CD4-positive, alpha-beta T cell treated with Interleukin-10 for 1 hour (primary cell): Measurements from ENCODE around the gene XRN1.
"Not testable (repeated sequence)": the region's sequence is repeated elsewhere in the genome, so short reads cannot be mapped to it uniquely, and the experiment has no call there.

Source experiments
- DNase-seq: peaks from one replicate; pipeline ENCODE4 v3.0.0-alpha.2; 2020

XRN1 gene

DNA sequence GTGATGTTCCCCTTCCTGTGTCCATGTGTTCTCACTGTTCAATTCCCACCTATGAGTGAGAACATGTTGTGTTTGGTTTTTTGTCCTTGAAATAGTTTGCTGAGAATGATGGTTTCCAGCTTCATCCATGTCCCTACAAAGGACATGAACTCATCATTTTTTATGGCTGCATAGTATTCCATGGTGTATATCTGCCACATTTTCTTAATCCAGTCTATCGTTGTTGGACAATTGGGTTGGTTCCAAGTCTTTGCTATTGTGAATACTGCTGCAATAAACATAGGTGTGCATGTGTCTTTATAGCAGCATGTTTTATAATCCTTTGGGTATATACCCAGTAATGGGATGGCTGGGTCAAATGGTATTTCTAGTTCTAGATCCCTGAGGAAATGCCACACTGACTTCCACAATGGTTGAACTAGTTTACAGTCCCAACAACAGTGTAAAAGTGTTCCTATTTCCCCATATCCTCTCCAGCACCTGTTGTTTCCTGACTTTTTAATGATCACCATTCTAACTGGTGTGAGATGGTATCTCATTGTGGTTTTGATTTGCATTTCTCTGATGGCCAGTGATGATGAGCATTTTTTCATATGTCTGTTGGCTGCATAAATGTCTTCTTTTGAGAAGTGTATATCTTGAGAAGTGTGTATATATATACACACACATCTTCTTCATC lies 123.4 kb downstream of the XRN1 start:
- not testable (repeated sequence) for DNase-seq

DNA sequence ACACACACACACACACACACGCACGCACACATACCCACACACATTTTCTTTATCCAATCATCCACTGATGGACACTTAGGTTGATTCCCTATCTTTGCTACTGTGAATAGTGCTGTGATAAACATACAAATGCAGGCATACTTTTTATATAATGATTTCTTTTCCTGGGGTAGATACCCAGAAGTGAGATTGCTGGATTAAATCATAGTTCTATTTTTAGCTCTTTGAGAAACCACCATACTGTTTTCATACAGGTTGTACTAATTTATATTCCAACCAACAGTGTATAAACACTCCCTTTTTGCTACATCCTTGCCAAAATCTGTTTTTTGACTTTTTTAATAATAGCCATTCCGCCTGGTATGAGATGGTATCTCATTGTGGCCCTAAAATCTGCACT lies 127.9 kb downstream of the XRN1 start:
- DNase-seq, result no peak

DNA sequence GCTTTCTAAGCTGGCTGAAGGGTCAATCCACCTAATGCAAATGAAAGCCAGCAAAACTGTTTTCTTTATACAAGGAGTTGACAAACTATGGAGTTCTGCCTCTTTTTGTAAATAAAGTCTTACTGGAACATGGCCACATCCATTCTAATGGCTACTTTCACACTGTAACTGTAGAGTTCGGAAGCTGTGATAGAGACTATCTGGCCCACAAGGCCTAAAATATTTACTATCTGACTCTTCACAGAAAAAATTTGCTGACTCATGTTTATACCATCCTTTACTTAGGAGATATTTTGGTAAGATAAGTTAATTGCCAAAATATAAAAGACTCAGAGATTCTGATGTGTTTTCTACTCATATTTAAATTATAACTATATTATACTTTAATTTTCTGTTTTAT lies 128.7 kb downstream of the XRN1 start:
- DNase-seq, result no peak

DNA sequence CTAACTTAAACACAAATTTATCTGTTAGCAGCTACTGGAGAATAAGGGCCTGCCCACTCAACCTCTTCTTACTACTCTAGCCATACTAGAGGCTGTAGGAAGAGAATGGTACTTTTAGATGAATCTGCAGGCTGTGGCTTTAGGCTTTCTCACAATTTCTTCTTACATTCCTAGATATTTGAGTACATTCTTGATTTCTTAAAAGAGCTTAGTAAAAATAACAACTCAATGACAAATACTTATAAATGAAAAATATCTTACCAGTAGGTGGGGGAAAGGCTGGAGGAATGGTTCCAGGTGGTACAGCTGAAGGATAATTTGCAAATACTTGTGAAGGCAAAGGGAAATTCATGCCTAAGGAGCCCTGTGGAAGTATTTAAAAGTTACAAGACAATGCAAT lies 129.5 kb downstream of the XRN1 start:
- DNase-seq, result no peak

DNA sequence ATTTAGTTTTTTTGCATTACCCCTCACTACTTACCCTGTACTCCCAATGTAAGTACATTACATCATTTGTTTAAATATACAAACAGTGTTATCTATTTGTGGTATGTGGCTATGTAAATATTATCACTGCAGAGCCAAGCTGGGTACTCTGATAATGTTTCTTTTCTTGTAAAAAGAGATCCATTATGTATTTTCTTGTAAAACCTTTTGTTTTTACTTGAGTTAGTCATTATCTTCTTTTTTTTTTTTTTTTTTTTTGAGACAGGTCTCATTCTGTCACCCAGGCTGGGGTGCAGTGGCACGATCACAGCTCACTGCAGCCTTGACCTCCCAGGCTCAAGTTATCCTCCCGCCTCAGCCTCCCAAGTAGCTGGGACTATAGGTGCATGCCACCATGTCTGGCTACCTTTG lies 131.9 kb downstream of the XRN1 start:
- not testable (repeated sequence) for DNase-seq

DNA sequence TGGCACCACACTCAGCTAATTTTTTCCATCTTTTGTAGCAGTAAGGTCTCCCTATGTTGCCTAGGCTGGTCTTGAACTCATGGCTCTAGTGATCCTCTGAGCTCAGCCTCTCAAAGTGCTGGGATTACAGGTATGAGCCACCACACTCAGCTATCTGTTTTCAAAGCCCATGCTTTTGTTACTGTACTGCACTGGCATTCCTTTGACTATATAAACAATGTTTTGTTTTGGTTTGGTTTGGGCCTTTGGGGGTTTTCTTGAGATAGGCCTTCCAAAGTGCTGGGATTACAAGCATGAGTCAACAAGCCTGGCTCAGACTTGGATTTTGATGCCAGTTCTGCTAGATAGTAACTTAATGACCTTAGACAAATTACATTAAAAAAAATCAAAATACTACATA lies 132.8 kb downstream of the XRN1 start:
- no peak for DNase-seq

DNA sequence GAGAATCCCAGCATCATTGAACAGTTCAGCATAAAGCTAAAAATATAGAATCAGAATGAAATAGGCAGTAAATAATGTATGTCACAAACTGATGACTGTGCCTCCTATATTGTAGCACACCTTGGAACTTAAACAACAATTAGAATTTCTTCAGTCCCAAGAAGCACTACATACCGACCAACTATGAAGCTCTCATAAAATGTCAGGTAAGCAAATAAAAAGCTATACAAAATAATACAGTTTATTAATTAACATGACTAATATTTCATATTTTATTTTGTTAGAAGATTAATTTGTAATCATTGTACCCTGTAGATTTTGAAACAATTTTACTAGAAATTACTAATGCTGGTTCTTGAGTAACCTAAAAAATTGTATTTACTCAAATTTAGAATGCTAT lies 137.4 kb downstream of the XRN1 start:
- DNase-seq, result no peak

DNA sequence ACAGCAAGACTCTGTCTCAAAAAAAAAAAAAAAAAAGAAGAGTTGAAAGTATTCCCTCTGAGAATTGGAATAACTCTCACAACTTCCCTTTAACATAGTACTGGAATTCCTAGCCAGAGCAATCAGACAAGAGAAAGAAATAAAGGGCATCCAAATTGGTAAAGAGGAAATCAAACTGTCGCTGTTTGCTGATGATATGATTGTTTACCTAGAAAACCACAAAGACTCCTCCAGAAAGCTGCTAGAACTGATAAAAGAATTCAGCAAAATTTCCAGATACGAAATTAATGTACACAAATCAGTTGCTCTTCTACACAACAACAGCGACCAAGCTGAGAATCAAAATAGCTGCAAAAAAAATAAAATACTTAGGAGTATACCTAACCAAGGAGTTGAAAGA lies 145.0 kb downstream of the XRN1 start:
- not testable (repeated sequence) for DNase-seq

DNA sequence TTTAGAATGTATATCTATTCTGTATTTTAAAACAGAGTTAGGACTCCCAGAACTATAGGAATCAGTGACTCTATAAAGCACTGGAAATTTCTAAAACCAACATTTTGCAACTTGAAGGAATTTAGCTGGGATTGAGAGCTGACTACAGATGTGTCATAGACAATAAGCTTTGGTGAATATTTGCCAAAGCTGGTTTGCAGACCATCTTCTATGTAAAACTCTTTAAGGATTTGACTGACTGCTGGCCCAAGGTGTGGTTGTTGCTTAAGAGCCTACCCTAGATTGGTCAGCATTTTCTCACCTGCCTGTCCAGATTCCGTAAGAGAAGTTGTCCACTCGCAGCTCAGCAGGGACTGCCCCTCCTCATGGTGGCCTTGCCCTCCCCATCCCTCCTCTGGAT lies 149.2 kb downstream of the XRN1 start:
- no peak for DNase-seq

DNA sequence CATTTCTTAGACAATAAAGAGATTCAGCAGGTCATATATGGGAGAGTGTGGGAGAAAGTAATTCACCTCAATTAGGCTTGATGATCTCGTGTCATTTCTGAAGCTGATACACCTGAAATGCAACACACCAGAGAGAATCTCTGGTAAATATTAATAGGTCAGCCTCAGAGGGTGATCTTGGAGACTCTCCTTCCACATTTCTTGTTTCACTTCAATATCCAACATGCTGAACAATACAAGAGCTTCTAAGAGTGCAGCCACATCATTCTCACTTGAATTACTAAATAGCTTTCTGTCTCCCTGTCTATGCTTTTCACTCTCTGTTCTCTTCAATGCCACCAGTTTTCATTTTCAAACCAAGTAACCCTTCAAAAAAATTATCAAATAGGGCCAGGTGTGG lies 151.3 kb downstream of the XRN1 start:
- DNase-seq, result no peak

DNA sequence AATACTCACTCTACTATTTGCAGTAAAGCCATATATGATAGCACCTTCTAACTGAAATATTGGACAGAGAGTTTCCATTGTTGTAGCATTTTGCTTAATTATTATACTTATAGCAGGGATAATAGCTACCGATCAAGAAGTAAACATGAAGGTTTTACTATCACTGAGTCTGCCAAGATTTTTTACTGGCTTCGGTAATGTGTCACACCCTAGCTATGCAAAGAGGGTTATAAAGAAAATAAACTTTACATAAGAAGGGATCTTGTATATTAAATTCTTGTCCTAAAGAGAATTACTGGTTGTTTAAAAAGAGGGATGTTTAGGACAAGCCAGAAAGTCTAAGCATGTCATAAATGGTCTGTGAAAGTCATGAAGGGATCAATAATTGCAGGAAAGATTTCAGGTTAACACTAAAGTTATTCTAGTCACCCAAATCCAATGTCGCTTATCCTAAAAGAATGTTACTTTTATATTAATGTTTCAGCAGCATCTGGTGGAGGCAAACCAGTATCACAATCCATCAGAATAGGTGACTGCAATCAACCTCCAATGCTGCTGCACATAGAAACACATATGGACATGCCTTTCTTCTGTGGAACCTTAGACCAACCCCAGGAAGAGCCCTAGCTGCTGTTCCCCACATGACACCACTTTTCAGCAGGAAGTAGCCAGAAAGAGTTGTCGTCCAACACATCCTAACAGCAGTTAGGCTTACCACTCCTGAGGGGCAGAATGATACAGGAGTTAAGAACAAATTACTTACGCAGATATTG lies 159.8 kb downstream of the XRN1 start:
- no peak for DNase-seq

DNA sequence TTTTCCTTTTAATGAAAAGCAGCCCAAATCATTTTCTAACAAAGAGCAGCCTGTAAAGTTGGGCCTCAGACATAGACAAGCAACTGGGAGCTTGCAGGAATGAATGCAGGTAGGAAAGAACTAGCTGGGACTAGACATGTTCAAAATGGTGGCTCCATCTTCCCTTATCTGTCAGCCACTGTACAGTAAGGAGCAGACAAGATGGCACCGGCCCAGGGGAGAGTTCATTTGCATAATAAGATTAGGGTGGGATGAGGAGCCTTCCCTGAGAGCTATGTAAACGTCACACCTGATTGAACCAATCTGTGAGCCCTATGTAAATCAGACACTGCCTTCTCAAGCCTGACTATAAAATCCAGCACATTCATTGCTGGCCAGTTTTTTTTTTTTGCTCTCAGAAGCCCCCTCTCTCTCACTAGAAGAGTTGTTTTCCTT lies 162.7 kb downstream of the XRN1 start:
- no peak for DNase-seq

DNA sequence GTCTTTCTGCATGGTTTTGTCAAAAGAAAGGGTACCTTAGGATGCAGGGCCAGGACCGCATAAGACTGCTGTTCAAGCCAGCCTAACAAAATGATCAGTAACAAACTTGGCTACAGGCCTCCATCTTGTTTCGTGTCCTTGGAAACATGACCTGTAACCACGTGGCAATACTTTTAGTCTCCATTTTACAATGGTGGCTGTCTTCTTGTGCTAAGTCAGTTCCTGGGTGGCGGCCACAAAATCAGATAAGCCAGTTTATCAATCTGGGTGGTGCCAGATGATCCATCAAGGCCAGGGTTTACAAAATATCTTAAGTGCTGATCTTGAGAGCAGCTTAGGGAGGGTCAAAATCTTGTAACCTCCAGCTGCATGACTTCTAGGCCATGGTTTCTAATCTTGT lies 165.3 kb downstream of the XRN1 start:
- no peak for DNase-seq

DNA sequence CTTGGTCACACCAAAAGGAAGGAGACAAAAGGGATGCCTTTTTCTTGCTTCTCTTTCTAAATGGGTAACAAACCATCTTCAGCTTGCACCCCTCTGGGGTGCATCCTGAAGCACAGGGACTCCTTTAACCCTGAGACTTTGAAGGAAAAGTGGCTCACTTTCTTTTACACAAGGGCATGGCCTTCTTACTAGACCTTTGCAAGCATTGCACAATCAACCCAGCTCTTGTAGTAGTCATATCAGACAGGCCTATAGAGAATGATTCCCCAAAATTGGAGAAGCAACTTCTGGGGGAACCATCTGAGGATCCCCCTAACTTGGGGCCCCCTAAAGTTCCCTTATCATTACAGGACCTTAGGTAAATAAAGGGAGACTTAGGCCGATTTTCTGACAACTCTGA lies 166.4 kb downstream of the XRN1 start:
- DNase-seq, result no peak

DNA sequence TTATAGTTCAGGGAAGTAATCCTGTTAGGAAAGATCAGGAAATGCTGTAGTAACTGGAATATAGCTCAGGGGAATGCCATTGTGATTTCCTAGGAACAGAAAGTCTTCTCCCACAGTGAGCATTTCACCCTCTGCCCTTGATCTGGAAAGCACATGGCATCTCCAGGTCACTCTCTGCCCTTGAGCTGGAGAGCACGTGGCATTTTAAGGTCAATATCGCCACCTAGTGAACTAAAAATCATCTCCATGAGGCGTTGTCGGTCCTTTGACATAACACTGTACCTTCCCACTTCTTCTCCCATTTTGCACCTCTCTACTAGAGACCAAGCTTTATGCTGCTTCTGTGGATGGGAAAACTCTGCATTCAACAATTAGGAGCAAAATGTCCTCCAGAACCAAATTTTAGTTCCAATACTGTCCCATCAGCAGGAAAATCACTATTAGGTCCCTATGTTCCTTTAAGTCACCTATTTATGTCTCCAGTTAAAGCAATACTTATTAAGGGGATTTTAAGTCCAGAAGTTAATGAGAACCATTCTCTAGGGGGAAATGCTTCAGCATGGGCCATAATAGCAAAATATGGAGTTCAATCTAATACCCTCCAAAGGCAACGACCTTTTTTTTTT lies 167.8 kb downstream of the XRN1 start:
- peak; percentile 75 for DNase-seq

DNA sequence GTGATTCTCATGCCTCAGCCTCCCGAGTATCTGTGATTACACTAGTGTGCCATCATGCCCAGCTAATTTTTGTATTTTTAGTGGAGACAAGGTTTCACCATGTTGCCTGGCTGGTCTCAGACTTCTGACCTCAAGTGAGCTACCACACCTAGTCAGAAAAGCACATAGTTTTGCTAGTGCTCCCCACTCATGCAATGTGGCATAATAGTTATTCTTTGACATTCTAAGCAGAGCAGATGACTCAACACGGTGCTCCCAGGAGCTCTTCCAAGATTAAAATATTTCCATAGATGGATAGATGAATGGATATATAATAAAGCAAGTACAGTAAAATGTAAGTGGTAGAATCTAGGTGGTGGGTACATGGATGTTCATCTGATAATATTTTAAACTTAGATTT lies 169.4 kb downstream of the XRN1 start:
- DNase-seq, result no peak

DNA sequence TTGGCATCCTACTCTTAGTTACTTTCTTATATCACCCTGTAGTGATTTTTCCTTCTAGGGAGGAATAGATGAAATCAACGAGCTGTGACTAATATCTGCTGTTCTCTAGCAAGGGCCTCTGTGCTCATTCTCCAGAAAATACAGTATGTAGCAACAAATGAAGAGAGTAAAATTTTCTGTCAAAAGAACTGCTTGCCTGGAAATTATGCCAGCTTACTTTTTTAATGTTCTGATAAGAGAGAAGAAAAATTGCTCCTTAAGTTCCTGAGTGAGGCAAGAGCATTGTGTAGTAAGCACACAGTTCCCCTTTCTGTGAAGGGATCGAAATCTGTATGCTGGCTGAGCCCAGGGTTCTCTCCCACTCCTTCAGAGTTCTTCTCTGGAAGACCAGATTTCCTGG lies 171.1 kb downstream of the XRN1 start:
- no peak for DNase-seq

DNA sequence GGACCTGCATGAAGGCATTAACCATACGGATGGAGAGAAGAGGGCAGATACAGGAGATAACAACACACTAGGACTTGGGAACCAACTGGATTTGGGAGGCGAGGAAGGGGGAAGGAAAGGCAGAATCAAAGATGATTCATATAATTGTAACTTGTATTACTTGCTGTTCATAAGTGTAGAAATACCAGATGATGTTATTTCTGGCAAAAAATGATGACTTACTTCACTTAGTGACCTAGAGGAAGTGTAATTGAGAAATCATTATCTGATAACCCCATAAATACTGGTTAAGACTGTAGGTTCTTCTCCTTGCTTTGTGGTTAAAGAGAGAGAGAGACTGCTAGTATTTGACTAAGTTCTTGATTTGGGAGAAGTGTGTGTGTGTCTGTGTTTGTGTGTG lies 172.0 kb downstream of the XRN1 start:
- no peak for DNase-seq

DNA sequence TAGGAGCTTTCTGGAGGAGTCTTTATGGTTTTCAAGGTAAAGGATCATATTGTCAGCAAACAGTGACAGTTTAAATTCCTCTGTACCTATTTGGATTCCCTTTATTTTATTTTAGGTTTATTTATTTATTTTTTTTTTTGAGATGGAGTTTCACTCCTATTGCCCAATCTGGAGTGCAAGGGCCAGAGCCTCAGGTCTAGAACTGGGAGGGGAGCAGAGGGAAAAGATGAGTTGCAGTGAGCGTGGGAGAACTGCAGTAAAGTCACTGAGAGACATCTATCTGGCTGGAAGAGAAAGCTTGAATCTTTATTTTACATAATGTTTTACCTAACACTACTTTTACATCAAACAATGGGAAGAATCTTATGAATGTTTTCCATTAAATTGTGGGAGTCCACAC lies 172.9 kb downstream of the XRN1 start:
- no peak for DNase-seq

DNA sequence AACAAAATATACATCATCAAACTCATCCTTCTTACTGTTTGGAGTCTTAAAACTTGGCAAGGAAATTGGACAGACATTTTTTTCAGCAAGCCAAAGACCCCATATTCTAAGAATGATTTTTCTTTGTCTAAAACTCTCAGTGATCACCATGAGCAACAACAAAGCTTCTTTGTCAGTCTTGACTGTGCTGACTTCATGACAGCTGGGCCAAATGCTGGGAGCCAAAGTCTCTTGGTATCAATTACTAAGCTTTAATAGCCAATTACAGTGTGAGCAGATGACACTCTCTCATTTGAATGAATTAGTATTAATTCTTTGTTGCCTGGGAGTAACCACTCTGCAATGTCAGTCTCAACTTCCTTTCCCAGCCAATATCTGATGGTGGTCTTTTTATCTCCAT lies 174.3 kb downstream of the XRN1 start:
- DNase-seq, result no peak

DNA sequence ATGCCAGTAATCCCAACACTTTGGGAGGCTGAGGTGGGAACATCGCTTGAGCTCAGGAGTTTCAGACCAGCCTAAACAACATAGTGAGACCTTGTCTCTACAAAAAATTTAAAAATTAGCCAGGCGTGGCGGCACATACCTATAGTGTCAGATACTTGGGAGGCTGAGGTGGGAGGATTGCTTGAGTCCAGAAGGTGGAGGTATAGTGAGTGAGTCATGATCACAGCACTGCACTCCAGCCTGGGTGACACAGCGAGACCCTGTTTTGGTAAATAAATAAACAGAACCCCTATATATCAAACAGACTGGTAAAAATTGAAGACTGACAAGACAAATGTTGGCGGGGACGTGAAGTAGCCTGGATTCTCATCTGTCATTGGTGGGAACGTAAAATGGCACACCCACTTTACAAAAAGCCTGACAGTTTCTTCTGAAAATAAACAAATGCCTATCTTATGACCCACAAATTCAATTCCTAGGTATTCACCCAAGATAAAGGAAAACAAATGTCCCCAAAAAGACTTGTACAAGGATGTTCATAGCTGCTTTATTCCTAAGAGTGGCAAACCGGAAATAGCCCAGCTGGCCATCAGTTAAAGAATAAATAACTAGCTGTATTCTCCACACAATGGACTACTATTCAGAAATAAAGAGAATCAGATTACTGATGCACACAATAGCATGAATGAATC lies 175.5 kb downstream of the XRN1 start:
- no peak for DNase-seq

DNA sequence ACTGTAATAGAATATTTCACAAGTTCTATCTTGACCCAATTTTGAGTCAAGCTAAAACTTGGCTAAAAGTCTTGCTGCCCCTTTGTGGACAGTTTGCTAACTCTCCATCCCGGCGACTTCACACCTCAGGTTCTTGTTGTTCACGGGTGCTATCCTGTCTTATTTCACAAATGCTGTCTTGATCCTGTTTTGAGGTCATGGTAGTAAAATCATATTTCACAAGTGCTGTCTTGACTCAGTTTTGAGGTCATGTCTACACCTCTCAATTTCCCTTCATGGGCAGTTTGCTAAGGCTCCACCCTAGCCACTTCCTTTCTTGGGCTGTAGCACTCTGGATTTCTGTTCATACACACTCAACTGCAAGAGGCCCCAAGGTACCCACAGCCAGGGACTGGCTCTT lies 177.4 kb downstream of the XRN1 start:
- DNase-seq, result peak; percentile 60

DNA sequence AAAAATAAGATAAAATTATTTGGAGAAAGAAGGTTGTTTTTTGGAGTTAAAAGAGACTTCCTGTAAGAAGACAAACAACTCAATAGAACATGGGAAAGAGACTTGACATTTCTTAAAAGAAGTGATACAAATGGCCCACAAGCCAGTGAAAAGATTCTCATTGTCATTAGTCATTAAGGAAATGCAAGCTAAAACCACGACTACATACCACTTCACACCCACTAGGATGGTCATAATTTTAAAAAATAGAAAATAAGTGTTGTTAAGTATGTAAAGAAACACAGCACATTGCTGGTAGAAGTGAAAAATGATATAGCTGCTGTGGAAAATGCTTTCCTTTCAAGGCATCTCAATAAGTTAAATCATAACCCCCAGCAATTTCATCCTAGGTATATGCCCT lies 178.1 kb downstream of the XRN1 start:
- DNase-seq, result peak; percentile 19

DNA sequence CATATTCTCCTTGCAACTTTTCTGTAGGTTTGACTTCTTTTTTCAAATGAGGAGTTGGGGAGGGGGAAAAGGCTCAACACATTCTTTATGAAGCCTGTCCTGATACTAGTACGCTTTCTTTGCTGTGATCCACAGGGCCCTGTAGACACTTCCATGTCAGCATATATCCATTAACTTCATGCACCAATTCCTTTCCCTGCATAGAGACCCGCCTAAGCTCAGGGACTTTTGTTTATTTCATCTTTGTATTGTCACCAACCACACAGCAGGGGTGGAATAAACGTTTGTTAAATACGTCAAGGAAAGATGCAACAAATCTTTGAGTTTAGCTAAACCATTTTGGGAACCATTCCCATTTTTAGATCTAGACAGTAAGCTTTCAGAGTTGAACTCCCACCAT lies 179.4 kb downstream of the XRN1 start:
- DNase-seq, result no peak
